ENCODE results near the gene TBX4.
"Not testable (repeated sequence)": the region's sequence is repeated elsewhere in the genome, so short reads cannot be mapped to it uniquely, and the experiment has no call there.

Gene TBX4

DNA sequence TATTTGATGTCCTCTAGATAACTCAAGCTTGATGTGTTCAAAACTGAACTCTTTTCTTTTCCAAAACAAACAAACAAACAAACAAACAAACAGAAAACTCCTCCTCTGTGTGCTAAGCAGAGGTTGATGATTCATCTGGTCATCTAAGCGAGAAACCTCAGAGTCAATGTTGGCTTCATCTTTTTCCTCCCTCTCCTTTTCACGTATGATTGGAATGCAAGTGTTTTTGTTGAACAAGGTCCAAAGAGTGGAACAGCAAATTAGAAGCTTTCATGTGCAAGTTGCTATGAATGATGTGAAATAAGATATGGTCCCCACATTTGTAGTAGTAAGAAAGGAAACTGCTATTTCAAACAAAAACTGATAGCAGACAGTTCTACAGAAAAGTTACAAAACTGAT is 52.5 kb downstream of the TBX4 start:
- Histone ChIP-seq H3K4me1 (ENCODE audit: insufficient read depth, poor library complexity, severe bottlenecking) (no peaks in the 10 kb centered on the region), H3K27ac (ENCODE audit: poor library complexity, severe bottlenecking) (no peak overlapping the region), H3K9me3 (ENCODE audit: severe bottlenecking) (no peaks in the 10 kb centered on the region), H3K27me3 (ENCODE audit: insufficient read depth, poor library complexity, severe bottlenecking) (peaks cover 3% of the 10 kb centered on the region), H3K36me3 (ENCODE audit: low read depth) (no peaks in the 10 kb centered on the region), H3K4me3 (ENCODE audit: severe bottlenecking) (no peak overlapping the region)
- TF ChIP-seq, protein P1, sequence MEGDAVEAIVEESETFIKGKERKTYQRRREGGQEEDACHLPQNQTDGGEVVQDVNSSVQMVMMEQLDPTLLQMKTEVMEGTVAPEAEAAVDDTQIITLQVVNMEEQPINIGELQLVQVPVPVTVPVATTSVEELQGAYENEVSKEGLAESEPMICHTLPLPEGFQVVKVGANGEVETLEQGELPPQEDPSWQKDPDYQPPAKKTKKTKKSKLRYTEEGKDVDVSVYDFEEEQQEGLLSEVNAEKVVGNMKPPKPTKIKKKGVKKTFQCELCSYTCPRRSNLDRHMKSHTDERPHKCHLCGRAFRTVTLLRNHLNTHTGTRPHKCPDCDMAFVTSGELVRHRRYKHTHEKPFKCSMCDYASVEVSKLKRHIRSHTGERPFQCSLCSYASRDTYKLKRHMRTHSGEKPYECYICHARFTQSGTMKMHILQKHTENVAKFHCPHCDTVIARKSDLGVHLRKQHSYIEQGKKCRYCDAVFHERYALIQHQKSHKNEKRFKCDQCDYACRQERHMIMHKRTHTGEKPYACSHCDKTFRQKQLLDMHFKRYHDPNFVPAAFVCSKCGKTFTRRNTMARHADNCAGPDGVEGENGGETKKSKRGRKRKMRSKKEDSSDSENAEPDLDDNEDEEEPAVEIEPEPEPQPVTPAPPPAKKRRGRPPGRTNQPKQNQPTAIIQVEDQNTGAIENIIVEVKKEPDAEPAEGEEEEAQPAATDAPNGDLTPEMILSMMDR (IDR thresholded peaks at IDR 0.05; ENCODE audit: poor library complexity, severe bottlenecking) = no peak
- ATAC-seq (ENCODE audit: low read depth) = no peak; the same call in 2 of the 3 replicates
- DNase-seq (ENCODE audit: low spot score) = no peak

DNA sequence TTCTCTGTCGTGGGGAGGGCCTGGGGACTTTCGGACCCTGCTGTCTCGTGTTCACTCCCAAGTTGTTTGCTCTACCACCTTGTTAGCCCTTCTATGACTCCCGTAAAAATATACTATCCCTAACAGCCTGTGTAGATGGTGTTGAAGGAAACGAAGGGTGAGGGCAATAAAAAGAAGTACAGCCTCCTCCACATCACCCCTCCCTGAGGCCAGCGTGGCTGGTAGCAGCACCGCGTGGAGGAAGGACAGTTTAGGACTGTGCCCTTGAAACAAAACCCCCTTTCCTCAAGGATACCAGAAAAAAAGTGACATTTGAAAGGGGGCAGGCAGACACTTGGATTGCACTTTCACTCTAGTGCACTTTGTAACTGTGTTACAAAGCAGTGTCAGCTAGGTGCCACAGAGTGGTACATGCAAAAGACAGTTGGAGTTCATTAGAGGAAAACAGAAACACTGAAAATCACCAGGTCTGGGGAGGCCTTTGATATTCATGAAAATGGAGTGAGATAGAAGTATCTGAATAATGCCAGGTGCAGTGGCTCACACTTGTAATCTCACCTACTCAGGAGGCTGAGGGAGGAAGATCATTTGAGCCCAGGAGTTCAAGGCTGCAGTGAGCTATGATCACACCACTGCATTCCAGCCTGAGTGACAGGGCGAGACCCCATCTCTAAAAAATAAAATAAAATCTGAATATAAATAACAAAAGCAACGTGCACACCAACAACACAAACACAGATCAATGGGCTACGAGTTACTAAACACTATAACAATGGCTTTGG is 53.8 kb downstream of the TBX4 start:
- Histone ChIP-seq H3K4me3 (ENCODE audit: severe bottlenecking) (no peak overlapping the region), H3K27ac (ENCODE audit: poor library complexity, severe bottlenecking) (no peak overlapping the region), H3K9me3 (ENCODE audit: severe bottlenecking) (no peaks in the 10 kb centered on the region), H3K36me3 (ENCODE audit: low read depth) (no peaks in the 10 kb centered on the region), H3K27me3 (ENCODE audit: insufficient read depth, poor library complexity, severe bottlenecking) (peaks cover 3% of the 10 kb centered on the region), H3K4me1 (ENCODE audit: insufficient read depth, poor library complexity, severe bottlenecking) (no peaks in the 10 kb centered on the region)
- DNase-seq (ENCODE audit: low spot score) (no peak), ATAC-seq (ENCODE audit: low read depth) (no peak)
- TF ChIP-seq, protein P1 (IDR thresholded peaks at IDR 0.05; ENCODE audit: poor library complexity, severe bottlenecking) = no peak

DNA sequence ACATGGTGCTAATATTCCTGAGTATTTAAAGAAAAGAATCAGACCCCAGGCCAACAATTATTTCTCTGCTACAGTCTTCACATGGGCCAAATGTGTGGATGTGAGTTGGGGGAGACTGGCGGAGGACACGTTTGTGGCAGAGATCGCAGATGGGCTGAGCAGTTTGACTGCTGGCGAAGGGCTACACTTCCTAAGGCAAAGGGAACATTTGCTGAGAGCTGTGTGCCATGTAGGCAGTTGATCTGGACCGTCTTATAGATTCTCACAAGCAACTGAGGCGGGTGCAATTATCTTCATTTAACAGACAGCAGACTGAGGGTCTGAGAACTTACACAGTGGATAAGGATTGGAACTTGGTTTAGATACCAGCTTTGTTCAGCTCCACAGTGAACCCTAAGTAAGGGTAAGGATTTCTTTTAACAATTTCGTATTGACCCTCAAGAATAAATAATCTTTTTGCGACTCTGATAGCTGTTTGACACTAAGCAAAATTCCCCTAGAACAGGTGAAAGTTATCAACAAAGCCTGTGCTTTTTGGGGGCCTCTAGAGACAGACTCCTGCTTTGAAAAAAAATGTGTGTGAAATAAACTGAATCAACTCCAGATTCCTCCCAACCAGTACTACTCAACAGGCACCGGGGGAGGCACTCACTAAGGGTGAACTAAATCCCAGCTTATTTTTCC is 55.3 kb downstream of the TBX4 start:
- TF ChIP-seq, protein P1 (IDR thresholded peaks at IDR 0.05; ENCODE audit: poor library complexity, severe bottlenecking) = no peak
- no peak for DNase-seq (ENCODE audit: low spot score)
- Histone ChIP-seq H3K36me3 (ENCODE audit: low read depth) (no peaks in the 10 kb centered on the region), H3K27ac (ENCODE audit: poor library complexity, severe bottlenecking) (no peak overlapping the region), H3K4me3 (ENCODE audit: severe bottlenecking) (no peak overlapping the region), H3K9me3 (ENCODE audit: severe bottlenecking) (no peaks in the 10 kb centered on the region), H3K27me3 (ENCODE audit: insufficient read depth, poor library complexity, severe bottlenecking) (peaks cover 3% of the 10 kb centered on the region), H3K4me1 (ENCODE audit: insufficient read depth, poor library complexity, severe bottlenecking) (no peaks in the 10 kb centered on the region)
- no peak for ATAC-seq (ENCODE audit: low read depth)

DNA sequence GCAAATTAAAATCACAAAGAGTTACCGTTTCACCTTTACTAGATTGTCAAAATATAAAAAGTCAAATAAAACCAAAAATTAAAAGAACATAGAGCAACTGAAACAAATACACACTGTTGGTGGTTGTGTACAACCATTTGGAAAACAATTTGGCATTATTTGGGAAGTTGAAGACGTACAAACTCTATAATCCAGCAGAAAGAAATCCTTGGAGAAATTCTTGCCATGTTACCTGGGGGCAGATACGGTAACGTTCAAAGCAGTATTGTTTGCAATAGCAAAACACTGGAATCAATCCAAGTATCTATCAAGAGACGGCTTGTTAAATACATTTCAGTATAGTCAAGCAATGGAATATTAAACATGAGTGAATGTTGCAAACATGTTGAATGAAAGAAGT is 56.7 kb downstream of the TBX4 start:
- no peak overlapping the region for H3K4me3 ChIP-seq (ENCODE audit: severe bottlenecking)
- no peak for ATAC-seq (ENCODE audit: low read depth)
- no peaks in the 10 kb centered on the region for H3K9me3 ChIP-seq (ENCODE audit: severe bottlenecking)

DNA sequence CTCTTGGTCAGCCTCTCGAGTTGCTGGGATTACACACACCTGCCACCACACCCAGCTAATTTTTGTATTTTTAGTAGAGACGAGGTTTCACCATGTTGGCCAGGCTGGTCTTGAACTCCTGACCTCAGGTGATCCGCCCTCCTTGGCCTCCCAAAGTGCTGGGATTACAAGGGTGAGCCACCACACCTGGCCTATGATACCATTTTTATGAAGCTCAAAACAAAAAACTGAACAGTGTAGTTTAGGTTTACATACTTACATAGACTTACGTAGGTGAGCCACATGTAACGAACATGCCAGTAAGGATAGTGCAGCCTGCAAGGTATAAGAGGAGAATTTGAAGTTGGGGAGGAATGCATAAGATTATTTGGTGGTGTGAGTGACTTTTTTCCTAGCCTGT is 57.2 kb downstream of the TBX4 start:
- H3K4me3 ChIP-seq (ENCODE audit: severe bottlenecking); H3K36me3 ChIP-seq (ENCODE audit: low read depth); ATAC-seq (ENCODE audit: low read depth); H3K27me3 ChIP-seq (ENCODE audit: insufficient read depth, poor library complexity, severe bottlenecking); H3K9me3 ChIP-seq (ENCODE audit: severe bottlenecking); DNase-seq (ENCODE audit: low spot score); H3K4me1 ChIP-seq (ENCODE audit: insufficient read depth, poor library complexity, severe bottlenecking); H3K27ac ChIP-seq (ENCODE audit: poor library complexity, severe bottlenecking): not testable (repeated sequence)

More for the DNA sequence above, 56.7 kb downstream of the TBX4 start:
- Histone ChIP-seq H3K27ac (ENCODE audit: poor library complexity, severe bottlenecking) (no peak overlapping the region), H3K36me3 (ENCODE audit: low read depth) (no peaks in the 10 kb centered on the region), H3K27me3 (ENCODE audit: insufficient read depth, poor library complexity, severe bottlenecking) (peaks cover 3% of the 10 kb centered on the region), H3K4me1 (ENCODE audit: insufficient read depth, poor library complexity, severe bottlenecking) (no peaks in the 10 kb centered on the region)
- TF ChIP-seq, protein P1 (IDR thresholded peaks at IDR 0.05; ENCODE audit: poor library complexity, severe bottlenecking) = no peak
- no peak for DNase-seq (ENCODE audit: low spot score)

Measured in RWPE2 (cell line).